ENCODE data around the gene RSPH6A. TPM values are rescaled to one million over a fixed set of nuclear protein-coding genes. Genes with fewer than 3 reads are reported as not detected.

RSPH6A gene
- total and polyA plus RNA-seq, 3 donors from 2014 or later = 17.0 to 88.3 (median 20.9) TPM

- peaks cover 28% of the 10 kb centered on the region for H3K4me1 ChIP-seq
- H3K27me3 ChIP-seq = no peaks in the 10 kb centered on the region
- intact Hi-C loops (cut with DNase I; ENCODE audit: low total_unique reads) = no loop called here
- H3K9me3 ChIP-seq = no peaks in the 10 kb centered on the region
- no peak for DNase-seq
- TF ChIP-seq CTCF (IDR thresholded peaks at IDR 0.05) (no peak), POLR2A (IDR thresholded peaks at IDR 0.05) (no peak)
- H3K27ac ChIP-seq = peak overlapping the region; percentile 79 to 89
- H3K4me3 ChIP-seq = no peak overlapping the region
- WGBS, 2 donors = 74 to 80% methylated on average over 2 to 4 of the region's 4 CpGs
- no peaks in the 10 kb centered on the region for H3K36me3 ChIP-seq (ENCODE audit: low read depth, missing control alignments)
Measured at GRCh38 chr19:45784096-45784495, 31.0 kb downstream of the RSPH6A start.

GRCh38 chr19:45782820-45783785, 32.0 kb downstream of the RSPH6A start:
- Histone ChIP-seq H3K9me3 (no peaks in the 10 kb centered on the region), H3K4me1 (peaks cover 29% of the 10 kb centered on the region), H3K4me3 (peak overlapping the region; percentile 50 to 60), H3K27ac (peak overlapping the region; percentile 79 to 89), H3K27me3 (no peaks in the 10 kb centered on the region), H3K36me3 (ENCODE audit: low read depth, missing control alignments) (no peaks in the 10 kb centered on the region)
- 42 to 64% methylated on average over 19 to 26 of the region's 26 CpGs for WGBS, 2 donors
- peak; percentile 48 for DNase-seq
- intact Hi-C loops (cut with DNase I; ENCODE audit: low total_unique reads) = no loop called here
- TF ChIP-seq CTCF (IDR thresholded peaks at IDR 0.05) = no peak
- TF ChIP-seq POLR2A (IDR thresholded peaks at IDR 0.05) = no peak

GRCh38 chr19:45782162-45782691, 32.9 kb downstream of the RSPH6A start, which contains the start of gene DMPK:
TSS of gene DMPK (minus strand) at chr19:45782490. CDS start at chr19:45782352, 138 bp downstream.
- H3K36me3 ChIP-seq (ENCODE audit: low read depth, missing control alignments) = no peaks in the 10 kb centered on the region
- intact Hi-C loops (cut with DNase I; ENCODE audit: low total_unique reads) = no loop called here
- H3K4me3 ChIP-seq = peak within 1 kb of the TSS; percentile 50 to 60
- WGBS, 2 donors = 48 to 49% methylated on average over 11 to 18 of the region's 18 CpGs
- H3K27me3 ChIP-seq = no peaks in the 10 kb centered on the region
- peaks cover 29% of the 10 kb centered on the region for H3K4me1 ChIP-seq
- DNase-seq = peak; percentile 41
- no peaks in the 10 kb centered on the region for H3K9me3 ChIP-seq
- H3K27ac ChIP-seq = peak within 1 kb of the TSS; percentile 79 to 89
- TF ChIP-seq CTCF (IDR thresholded peaks at IDR 0.05) = no peak
- no peak for TF ChIP-seq POLR2A (IDR thresholded peaks at IDR 0.05)

GRCh38 chr19:45781214-45782161, 33.6 kb downstream of the RSPH6A start:
- Histone ChIP-seq H3K27ac (peak overlapping the region; percentile 79 to 89), H3K27me3 (no peaks in the 10 kb centered on the region), H3K9me3 (no peaks in the 10 kb centered on the region), H3K36me3 (ENCODE audit: low read depth, missing control alignments) (no peaks in the 10 kb centered on the region), H3K4me3 (peak overlapping the region; percentile 50 to 60), H3K4me1 (peaks cover 29% of the 10 kb centered on the region)
- no peak for TF ChIP-seq CTCF (IDR thresholded peaks at IDR 0.05)
- no peak for TF ChIP-seq POLR2A (IDR thresholded peaks at IDR 0.05)
- WGBS, 2 donors = 36 to 58% methylated on average over 13 to 16 of the region's 17 CpGs
- DNase-seq = no peak
- intact Hi-C loops (cut with DNase I; ENCODE audit: low total_unique reads) = no loop called here
